CD14-positive monocyte (primary cell): ENCODE results near the gene SCAF11. TPM values are rescaled to one million over a fixed set of nuclear protein-coding genes. Genes with fewer than 3 reads are reported as not detected.

ENCODE experiments used
- DNase-seq, 3 donors: peaks; one replicate each; pipeline ENCODE4 v3.0.0-alpha.2; 2011 to 2022
- H2AFZ ChIP-seq: 2 replicates; pipeline ENCODE4 v1.6.0; 2012; ENCODE audit warnings: mild to moderate bottlenecking, low read depth, low read length, inconsistent platforms; ENCODE audit not compliant: insufficient read depth, poor library complexity, severe bottlenecking
- H3K27ac ChIP-seq, 2 donors: 1 replicate in 1 of 2; 2 replicates in 1 of 2; pipeline ENCODE4 v1.5.1; 2012 to 2013; ENCODE audit warnings: low read length in 2 of 2, control low read depth in 1 of 2, inconsistent platforms in 1 of 2, low read depth in 1 of 2, mild to moderate bottlenecking in 1 of 2
- H3K27me3 ChIP-seq, 2 donors: one replicate each; pipeline versions ENCODE4 v1.6.0 to v1.6.1; 2011 to 2013; ENCODE audit warnings: low read length in 2 of 2; ENCODE audit not compliant: control insufficient read depth in 2 of 2, insufficient read depth in 2 of 2
- H3K36me3 ChIP-seq, 2 donors: replicated peaks in 1 of 2; 1 replicate in 1 of 2; 2 replicates in 1 of 2; pipeline versions ENCODE4 v1.5.1 to v1.6.1; 2012 to 2013; ENCODE audit warnings: low read length in 2 of 2, control low read depth in 1 of 2, inconsistent platforms in 1 of 2, mild to moderate bottlenecking in 1 of 2; ENCODE audit not compliant: insufficient read depth in 2 of 2, control insufficient read depth in 1 of 2
- H3K4me1 ChIP-seq, 2 donors: 1 replicate in 1 of 2; 2 replicates in 1 of 2; pipeline versions ENCODE4 v1.5.1 to v1.6.1; 2012 to 2013; ENCODE audit warnings: low read length in 2 of 2, control low read depth in 1 of 2, inconsistent platforms in 1 of 2, mild to moderate bottlenecking in 1 of 2, moderate library complexity in 1 of 2; ENCODE audit not compliant: insufficient read depth in 2 of 2, control insufficient read depth in 1 of 2
- H3K4me2 ChIP-seq: replicated peaks from 2 replicates; pipeline ENCODE3; 2012; ENCODE audit warnings: low read length, moderate library complexity, mild to moderate bottlenecking; ENCODE audit not compliant: poor library complexity, severe bottlenecking; ENCODE audit errors: extremely low read depth
- H3K4me3 ChIP-seq, 3 experiments: fragments of 200-600 bp in 1 of 3; sonication (generic) in 1 of 3; replicated peaks in 1 of 3; 1 replicate in 2 of 3; 2 replicates in 1 of 3; pipeline ENCODE4 v1.5.1; 2011 to 2013; ENCODE audit warnings: low read length in 3 of 3, mild to moderate bottlenecking in 3 of 3, control low read depth in 2 of 3, low read depth in 2 of 3, inconsistent platforms in 1 of 3, moderate library complexity in 1 of 3
- H3K79me2 ChIP-seq: 2 replicates; pipeline ENCODE4 v1.6.0; 2012; ENCODE audit warnings: mild to moderate bottlenecking, control low read depth, inconsistent platforms, low read length, moderate library complexity; ENCODE audit not compliant: insufficient read depth
- H3K9ac ChIP-seq: 2 replicates; pipeline ENCODE4 v1.6.0; 2017; ENCODE audit warnings: low read length, mild to moderate bottlenecking; ENCODE audit not compliant: insufficient read depth, poor library complexity, severe bottlenecking
- H3K9me3 ChIP-seq, 2 donors: replicated peaks in 1 of 2; 1 replicate in 1 of 2; 2 replicates in 1 of 2; pipeline versions ENCODE4 v1.5.1 to v1.6.1; 2012 to 2013; ENCODE audit warnings: low read length in 2 of 2, control low read depth in 1 of 2; ENCODE audit not compliant: control insufficient read depth in 1 of 2, insufficient read depth in 1 of 2
- H4K20me1 ChIP-seq: 2 replicates; pipeline ENCODE4 v1.6.0; 2012; ENCODE audit warnings: mild to moderate bottlenecking, low read length, control low read depth, moderate library complexity; ENCODE audit not compliant: insufficient read depth
- H3K27ac Mint-ChIP-seq, 7 donors: one replicate each; pipeline ENCODE4 v1.8.0; 2020; ENCODE audit warnings: mild to moderate bottlenecking in 7 of 7, mixed read lengths in 7 of 7, moderate library complexity in 6 of 7, inconsistent platforms in 2 of 7
- H3K27me3 Mint-ChIP-seq, 3 donors: one replicate each; pipeline ENCODE4 v1.8.0; 2021 to 2022; ENCODE audit warnings: low read depth in 3 of 3, mild to moderate bottlenecking in 3 of 3, mixed read lengths in 3 of 3, moderate library complexity in 3 of 3, inconsistent platforms in 1 of 3
- H3K36me3 Mint-ChIP-seq, 2 donors: one replicate each; pipeline ENCODE4 v1.8.0; 2020; ENCODE audit warnings: mixed read lengths in 2 of 2, inconsistent platforms in 1 of 2, mild to moderate bottlenecking in 1 of 2
- H3K4me1 Mint-ChIP-seq: one replicate; pipeline ENCODE4 v1.8.0; 2020; ENCODE audit warnings: mild to moderate bottlenecking, mixed read lengths
- H3K4me3 Mint-ChIP-seq, 2 donors: one replicate each; pipeline ENCODE4 v1.8.0; 2020; ENCODE audit warnings: mild to moderate bottlenecking in 2 of 2, mixed read lengths in 2 of 2, moderate library complexity in 1 of 2
- H3K9me3 Mint-ChIP-seq, 7 donors: one replicate each; pipeline ENCODE4 v1.8.0; 2020 to 2022; ENCODE audit warnings: mixed read lengths in 7 of 7, mild to moderate bottlenecking in 6 of 7, moderate library complexity in 6 of 7, inconsistent platforms in 2 of 7
- WGBS: methylation state at CpG from one replicate; pipeline ENCODE4 v1.1.5; 2013; ENCODE audit warnings: missing lambda C conversion rate; ENCODE audit not compliant: insufficient coverage; 5-methylcytosine and 5-hydroxymethylcytosine counted together
- intact Hi-C, 2 donors: fragments of 100-400 bp; cut with micrococcal nuclease; formaldehyde crosslinking; loops; one replicate each; pipeline versions ENCODE4 v1.15.0 to v1.15.1; 2023
- polyA plus RNA-seq, 3 donors: library from polyadenylated mRNA; depleted of rRNA in 1 of 3; unstranded in 2 of 3; stranded (reverse) in 1 of 3; fragments of 300-500 nt in 2 of 3; fragments of >200 nt in 1 of 3; fragmentation: Illumina TruSeq in 2 of 3; gene quantifications; 1 replicate in 2 of 3; 2 replicates in 1 of 3; pipeline ENCODE4 v1.2.3, GENCODE V29; 2012 to 2021
- TF ChIP-seq, protein P1 (sequence below): fragments of 200-600 bp; IDR thresholded peaks from one replicate; pipeline ENCODE4 v1.8.0; 2022; ENCODE audit warnings: antibody characterized with exemption, mild to moderate bottlenecking

SCAF11 gene
- polyA plus RNA-seq, 3 donors = 32.6 to 73.4 (median 56.1) TPM

DNA sequence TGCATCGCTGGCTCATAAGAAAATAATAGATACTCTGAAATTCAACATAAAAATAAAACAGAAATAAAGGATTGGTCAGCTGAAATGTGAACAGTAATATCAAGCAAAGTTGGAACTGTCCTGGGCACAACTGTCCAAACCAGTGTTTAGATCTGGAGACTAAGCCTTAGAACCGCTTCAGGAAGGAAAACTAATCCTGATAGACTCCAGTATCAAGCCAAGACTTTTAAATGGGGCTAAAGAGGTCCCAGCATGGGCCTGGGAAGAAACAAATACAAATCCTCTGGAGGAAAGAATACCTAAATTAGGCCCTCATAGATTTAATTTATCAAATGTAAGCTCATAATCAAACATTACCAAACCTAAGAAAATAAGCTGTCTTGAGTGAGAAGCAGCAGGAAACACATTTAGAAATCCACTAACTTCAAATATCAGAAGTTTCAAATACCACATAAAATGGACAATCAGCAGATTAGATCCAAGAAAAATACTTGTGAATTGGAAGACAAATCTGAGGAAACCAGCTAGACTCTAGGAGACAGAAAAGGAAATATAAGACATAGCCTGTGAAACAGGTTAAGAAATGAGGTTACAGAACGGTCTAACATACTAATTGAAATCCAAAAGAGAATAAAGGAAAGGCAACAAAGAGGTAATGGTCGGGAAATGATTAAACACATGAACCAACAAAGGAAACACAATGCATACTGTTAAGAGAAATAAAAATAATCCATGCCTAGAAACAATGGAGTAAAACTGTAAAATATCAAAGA lies 27.6 kb downstream of the SCAF11 start:
- no CpG with 5 or more reads among the region's 4 CpGs for WGBS
- no peak for DNase-seq
- H3K4me3 ChIP-seq = no peak overlapping the region
- peaks cover 92% of the 10 kb centered on the region for H4K20me1 ChIP-seq
- H3K27ac ChIP-seq = peak overlapping the region in 1 of 2 donors; percentile 43
- no peak overlapping the region for H2AFZ ChIP-seq
- H3K4me1 Mint-ChIP-seq = peaks cover 10% of the 10 kb centered on the region
- intact Hi-C loops = no loop called here
- H3K36me3 Mint-ChIP-seq = peaks cover 50 to 55% of the 10 kb centered on the region in 2 donors
- TF ChIP-seq, protein P1, sequence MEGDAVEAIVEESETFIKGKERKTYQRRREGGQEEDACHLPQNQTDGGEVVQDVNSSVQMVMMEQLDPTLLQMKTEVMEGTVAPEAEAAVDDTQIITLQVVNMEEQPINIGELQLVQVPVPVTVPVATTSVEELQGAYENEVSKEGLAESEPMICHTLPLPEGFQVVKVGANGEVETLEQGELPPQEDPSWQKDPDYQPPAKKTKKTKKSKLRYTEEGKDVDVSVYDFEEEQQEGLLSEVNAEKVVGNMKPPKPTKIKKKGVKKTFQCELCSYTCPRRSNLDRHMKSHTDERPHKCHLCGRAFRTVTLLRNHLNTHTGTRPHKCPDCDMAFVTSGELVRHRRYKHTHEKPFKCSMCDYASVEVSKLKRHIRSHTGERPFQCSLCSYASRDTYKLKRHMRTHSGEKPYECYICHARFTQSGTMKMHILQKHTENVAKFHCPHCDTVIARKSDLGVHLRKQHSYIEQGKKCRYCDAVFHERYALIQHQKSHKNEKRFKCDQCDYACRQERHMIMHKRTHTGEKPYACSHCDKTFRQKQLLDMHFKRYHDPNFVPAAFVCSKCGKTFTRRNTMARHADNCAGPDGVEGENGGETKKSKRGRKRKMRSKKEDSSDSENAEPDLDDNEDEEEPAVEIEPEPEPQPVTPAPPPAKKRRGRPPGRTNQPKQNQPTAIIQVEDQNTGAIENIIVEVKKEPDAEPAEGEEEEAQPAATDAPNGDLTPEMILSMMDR = no peak
- no peaks in the 10 kb centered on the region for H3K27me3 ChIP-seq
- peaks cover 41 to 67% of the 10 kb centered on the region in 2 donors for H3K36me3 ChIP-seq
- H3K9me3 ChIP-seq = no peaks in the 10 kb centered on the region
- no peak overlapping the region for H3K4me3 Mint-ChIP-seq
- H3K9me3 Mint-ChIP-seq = no peaks in the 10 kb centered on the region
- H3K4me2 ChIP-seq = no peak overlapping the region
- peaks cover 94% of the 10 kb centered on the region for H3K79me2 ChIP-seq
- H3K27me3 Mint-ChIP-seq = peaks cover 0 to 1% (median 0%) of the 10 kb centered on the region in 3 donors
- H3K27ac Mint-ChIP-seq = peak overlapping the region in 2 of 7 donors; percentile 22 to 40
- no peak overlapping the region for H3K9ac ChIP-seq
- H3K4me1 ChIP-seq = no peaks in the 10 kb centered on the region

DNA sequence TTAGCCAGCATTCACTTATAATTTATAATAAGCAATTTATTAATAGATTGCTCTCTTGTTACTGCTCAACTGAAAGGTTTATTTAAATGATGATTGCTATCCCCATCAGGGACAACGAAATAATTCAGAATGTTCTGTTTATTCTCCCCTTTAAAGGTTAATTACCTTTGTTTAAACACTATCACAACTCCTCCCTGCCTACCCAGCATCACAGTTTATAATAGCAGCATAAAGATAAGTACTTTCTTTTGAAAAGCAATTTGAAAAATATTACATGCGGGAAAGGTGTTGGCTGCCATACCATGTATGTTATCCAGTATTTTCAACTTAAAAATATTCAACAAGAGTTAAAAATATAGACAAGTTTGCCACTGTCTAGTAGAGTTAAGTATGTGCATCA lies 30.6 kb downstream of the SCAF11 start:
- Histone ChIP-seq H3K4me3 (no peak overlapping the region), H3K27me3 (no peaks in the 10 kb centered on the region), H3K4me2 (no peak overlapping the region), H3K27ac (no peak overlapping the region), H3K79me2 (peaks cover 91% of the 10 kb centered on the region), H3K9ac (no peak overlapping the region), H3K4me1 (no peaks in the 10 kb centered on the region), H3K36me3 (peaks cover 43 to 90% of the 10 kb centered on the region in 2 donors), H3K9me3 (no peaks in the 10 kb centered on the region), H2AFZ (no peak overlapping the region), H4K20me1 (peaks cover 84% of the 10 kb centered on the region)
- DNase-seq = no peak
- H3K4me3 Mint-ChIP-seq = no peak overlapping the region
- no CpG with 5 or more reads among the region's 2 CpGs for WGBS
- peaks cover 0 to 1% (median 0%) of the 10 kb centered on the region in 3 donors for H3K27me3 Mint-ChIP-seq
- no peaks in the 10 kb centered on the region for H3K9me3 Mint-ChIP-seq
- peaks cover 53 to 64% of the 10 kb centered on the region in 2 donors for H3K36me3 Mint-ChIP-seq
- TF ChIP-seq, protein P1 = no peak
- intact Hi-C loops = no loop called here
- no peak overlapping the region for H3K27ac Mint-ChIP-seq
- H3K4me1 Mint-ChIP-seq = no peaks in the 10 kb centered on the region
